HG02623 (cell line): ENCODE data around the gene PLXND1.
"Not testable (repeated sequence)": the region's sequence is repeated elsewhere in the genome, so short reads cannot be mapped to it uniquely, and the experiment has no call there.

Experiments used
- ATAC-seq: cut with Tn5 transposase; IDR thresholded peaks from one replicate; pipeline ENCODE4 v1.9.1; 2021; ENCODE audit warnings: moderate library complexity; ENCODE audit not compliant: unreplicated experiment

PLXND1 gene

DNA sequence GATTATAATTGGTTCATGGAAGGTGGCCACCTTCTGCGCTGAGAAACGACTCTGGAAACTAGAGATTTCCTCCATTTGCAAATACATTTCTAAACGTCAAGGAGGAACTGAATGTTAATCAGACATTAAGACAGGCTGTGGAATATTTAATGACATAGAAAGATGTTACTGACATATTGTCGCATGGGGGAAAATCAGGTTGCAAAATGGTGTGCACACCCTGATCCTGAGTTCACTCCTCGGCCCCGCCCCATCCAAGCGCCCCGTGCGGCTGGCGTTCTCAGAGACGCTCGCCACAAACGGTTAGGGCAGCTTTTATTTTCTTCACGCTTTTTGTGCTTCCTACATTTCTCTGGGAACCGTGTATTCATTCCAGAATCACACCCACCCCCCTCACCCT, 52.8 kb downstream of the PLXND1 start:
- no peak for ATAC-seq

DNA sequence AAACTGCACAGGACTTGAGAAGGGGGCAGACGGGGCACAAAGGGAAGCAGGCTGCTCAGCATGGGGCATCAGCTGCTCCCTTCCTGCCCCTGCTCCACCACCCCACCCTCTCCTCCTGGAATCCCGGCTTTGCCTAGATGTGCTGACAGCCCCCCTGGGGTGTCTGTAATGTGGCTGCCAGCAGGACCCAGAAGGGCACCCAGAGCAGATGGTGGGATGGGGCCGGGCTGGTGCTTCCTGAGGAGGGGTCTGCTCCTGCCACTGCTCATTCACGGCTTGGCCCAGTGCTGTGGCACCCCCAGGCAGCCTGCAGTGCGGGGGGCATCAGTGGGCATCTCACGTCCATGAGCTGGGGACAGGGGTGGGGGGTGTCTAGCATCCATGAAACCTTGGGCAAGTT, 53.3 kb downstream of the PLXND1 start:
- no peak for ATAC-seq

DNA sequence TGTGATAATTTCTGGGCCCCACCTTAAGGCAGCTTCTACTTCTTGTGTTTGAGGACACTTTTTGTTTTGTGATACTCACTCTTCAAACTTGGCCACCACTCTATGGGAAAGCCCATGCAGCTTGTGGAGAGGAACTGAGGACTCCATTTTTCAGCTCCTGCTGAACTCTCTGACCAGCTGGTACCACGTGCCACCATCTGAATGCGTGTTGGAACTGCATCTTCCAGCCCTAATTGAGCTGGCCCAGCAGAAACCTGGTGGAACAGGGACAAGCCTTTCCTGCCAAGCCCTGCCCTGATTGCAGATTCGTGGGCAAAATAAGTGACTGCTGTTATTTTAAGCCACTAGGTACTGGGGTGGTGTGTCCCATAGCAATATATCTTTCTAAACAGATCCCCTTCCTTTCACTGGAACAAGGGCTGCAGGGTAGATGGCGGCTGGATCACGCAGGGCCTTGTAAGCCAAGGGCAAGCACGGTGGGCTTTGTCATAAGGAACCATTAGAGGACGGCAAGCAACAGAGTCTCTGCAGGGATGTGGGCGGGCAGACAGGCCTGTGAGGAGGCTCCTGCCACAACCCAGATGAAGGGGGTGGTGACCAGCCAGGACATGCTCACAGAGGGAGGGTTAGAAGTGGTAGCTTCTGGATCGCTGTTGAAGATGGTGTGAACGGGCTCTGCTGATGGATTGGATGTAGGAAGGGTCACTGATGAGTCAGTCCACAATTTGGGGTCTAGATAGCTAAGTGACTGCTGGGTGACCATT, 54.0 kb downstream of the PLXND1 start:
- ATAC-seq, result no peak

DNA sequence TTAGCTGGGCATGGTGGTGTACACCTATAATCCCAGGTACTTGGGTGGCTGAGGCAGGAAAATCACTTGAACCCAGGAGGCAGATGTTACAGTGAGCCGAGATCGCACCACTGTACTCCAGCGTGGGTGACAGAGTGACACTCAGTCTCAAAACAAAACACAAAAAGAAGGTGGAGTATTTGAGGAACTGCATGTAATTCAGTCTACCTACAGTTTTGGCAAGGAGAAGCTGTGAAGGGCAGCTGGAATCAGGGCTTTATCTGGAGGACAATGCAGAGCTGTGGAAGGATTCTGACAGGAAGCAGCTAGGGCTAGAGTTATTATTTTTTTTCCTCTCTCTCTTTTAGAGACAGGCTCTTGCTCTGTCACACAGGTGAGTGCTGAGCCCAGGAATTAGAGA, 56.7 kb downstream of the PLXND1 start:
- no peak for ATAC-seq

DNA sequence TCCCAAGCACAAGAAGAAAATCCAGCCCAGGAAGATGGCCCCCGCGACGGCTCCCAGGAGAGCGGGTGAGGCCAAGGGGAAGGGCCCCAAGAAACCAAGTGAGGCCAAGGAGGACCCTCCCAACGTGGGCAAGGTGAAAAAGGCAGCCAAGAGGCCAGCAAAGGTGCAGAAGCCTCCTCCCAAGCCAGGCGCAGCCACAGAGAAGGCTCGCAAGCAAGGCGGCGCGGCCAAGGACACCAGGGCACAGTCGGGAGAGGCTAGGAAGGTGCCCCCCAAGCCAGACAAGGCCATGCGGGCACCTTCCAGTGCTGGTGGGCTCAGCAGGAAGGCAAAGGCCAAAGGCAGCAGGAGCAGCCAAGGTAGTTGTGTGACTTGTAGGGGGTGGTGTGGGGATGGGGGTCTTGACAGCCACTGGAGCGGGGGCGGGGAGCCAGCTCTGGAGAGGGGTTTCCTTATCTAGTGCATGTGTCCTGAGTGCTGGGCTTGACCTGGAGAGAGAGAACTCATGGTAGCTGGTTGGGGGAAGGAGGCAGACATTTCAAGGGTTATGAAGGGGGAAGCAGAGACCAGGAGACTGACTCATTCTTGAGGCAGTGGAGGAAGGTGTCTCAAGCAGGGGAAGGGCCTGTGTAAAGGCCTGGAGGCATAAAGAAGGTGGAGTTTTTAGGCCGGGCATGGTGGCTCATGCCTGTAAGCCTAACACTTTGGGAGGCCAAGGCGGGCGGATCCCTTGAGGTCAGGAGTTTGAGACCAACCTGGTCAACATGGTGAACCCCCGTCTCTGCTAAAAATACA, 57.3 kb downstream of the PLXND1 start:
- ATAC-seq, result no peak

DNA sequence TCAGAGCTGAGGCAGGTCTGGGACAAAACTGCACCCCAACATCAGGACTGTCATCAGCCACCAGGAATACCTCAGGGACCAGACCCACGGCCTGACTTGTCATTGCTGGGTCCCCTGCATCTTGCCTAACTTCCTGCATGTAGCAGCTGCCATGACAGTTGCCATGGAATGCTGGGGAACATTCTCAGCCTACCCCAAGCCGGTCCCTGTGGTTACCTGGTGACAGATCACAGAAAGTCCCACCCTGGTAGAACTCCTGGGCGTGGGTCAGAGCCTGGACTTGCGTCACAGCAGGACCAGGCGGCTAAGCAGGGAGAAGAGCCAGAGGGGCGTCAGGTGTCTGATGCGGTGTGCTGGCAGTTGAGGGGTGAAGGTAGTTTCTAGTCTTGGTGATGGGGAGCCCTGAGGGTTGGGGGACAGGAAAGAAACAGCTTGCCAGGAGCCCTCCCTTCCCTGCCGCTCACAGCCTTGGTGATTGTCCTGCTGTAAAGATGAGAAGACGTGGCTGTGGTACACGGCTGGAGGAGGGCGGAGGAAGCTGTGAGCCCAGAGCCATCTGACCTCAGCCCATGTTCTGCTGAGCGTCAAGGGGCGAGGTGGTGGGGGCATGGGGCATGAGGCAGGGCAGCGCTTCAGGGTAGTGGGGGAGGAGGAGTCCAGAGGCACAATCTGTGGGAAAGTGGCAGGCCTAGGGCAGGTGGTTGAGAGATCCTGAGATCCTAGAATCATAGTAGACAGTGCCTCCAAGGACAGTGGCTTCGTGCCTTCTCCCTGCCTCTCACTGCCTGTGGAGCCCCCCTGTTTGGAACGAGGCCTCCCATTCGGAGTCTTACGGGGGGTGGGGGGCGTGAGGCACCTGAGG, 58.1 kb downstream of the PLXND1 start:
- ATAC-seq, result no peak

DNA sequence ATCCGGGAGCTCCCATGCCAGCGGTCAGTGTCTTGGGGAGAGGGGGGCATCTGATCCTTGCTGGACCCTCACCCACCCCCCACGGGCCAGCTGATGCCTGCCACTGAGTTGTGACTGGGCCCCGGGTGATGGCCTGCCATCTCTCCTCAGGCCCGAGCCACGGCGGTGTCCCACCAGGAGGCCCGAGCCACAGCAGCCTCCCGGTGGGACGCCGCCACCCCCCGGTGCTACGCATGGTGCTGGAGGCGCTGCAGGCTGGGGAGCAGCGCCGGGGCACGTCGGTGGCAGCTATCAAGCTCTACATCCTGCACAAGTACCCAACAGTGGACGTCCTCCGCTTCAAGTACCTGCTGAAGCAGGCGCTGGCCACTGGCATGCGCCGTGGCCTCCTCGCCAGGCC, 59.2 kb downstream of the PLXND1 start:
- ATAC-seq, result no peak

DNA sequence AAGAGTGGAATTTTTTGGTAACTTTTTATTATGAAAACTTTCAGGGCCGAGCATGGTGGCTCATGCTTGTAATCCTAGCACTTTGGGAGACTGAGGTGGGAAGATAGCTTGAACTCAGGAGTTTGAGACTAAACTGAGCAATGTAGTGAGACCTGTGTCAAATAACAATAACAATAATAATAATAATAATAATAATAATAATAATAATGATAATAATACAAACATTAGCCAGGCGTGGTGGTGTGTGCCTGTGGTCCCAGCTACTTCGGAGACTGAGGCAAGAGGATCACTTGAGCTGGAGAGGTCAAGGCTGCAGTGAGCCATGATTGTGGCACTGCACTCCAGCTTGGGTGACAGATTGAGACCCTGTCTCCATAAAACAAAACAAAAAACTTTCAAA, 60.5 kb downstream of the PLXND1 start:
- not testable (repeated sequence) for ATAC-seq

DNA sequence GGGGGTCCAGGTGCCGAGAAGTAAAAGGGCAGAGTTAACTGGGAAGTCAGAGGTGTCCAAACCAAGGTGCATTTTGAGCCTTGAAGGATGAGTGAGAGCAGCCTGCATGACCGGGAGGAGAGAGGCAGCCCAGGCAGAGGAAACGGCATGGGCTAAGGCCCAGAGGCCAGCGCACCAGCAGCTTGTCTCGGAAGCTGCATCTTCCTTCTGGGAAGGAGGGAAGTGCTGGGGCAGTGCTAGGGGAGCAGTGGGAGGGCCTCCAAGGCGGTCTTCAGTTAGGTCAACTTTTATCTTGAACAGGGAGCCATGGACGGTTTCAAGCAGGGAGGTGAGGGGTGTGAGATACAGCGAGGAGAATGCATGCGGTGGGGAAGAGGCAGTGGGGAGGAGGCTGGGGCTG, 62.5 kb downstream of the PLXND1 start:
- ATAC-seq, result no peak

DNA sequence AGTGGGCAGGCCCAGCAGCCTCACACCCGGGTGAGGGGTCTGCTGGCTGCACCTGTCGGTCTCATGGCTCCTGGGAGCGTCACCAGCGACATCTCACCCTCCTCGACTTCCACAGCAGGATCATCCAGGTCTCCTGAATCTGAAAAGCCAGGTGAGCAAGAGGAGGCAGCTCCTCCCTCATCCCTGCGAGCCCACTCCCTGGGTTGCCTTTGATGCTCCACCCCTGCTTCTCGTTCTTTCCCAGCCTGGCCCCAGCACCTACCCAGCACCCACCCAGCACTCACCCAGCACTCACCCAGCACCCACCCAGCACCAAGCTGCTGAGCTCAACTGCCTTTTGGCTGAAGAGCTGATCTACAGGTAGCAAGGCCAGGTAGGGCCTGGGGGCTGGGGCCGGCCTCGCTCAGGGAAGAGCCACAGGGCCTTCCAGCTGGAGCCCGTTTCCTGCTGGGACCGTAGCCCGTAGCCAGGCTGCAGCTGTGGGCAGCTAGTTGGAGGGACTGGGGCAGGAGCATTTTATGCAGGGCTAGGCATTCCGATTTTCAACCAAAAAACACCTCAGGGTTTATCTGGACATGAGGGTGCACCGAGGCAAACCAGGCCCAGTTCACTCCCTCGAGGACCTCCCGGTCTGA, 63.2 kb downstream of the PLXND1 start, which contains the start of gene H1-8:
H1-8 (plus strand) TSS at position 20 of the 635 bp plus-strand sequence; CDS start at position 64, 44 bp downstream.
- ATAC-seq, result no peak

DNA sequence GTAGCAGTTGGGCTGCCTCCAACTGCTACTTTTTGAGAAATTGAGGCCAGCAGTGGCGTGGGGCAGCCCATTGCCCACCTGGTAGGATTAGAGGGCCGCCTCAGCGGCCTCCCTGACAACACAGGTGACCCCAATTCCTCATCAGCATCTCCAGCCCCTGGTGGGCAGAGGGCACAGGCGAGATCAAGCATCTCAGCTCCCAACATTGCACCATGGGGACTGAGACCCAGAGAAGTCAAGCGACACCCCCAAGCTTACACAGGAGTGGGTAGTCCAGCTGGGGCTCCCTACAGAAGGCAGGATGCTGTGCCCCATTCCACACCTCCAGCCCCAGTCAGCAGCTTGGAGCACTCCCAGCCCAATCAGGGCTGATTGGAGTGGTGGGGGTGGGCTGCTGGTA, 63.7 kb downstream of the PLXND1 start:
- ATAC-seq, result no peak

DNA sequence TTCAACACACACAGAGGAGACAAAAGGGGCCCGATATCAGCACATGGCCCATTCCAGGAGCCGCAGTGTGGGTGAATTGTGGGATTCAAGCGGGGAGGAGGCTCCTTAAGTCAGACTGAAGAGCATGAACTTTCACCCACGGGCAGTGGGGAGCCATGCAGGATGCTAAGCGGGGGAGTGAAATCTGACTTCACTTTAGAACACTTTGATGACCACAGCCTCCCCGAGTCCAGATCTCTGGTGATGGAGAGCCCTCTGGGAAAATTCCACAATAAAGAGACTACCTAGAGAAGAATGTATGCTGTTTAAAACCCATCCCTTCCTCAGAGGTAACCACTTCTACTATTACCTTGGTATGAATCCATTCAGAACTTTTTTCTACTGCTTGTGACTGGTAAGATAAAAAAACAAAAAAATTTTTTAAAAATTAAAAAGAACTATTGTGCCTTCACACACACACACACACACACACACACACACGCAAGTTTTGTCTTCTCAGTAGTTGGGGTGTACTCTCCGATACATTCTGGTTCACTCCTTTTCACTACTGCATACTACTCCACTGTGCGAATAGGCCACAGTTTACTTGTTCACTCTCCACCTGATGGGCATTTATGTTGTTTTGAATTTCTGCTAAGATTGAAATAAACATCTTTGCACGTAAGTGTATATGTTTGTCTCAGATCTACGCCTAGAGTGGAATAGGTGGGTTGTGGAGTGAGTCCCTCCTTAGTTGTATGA, 65.5 kb downstream of the PLXND1 start:
- ATAC-seq, result no peak

DNA sequence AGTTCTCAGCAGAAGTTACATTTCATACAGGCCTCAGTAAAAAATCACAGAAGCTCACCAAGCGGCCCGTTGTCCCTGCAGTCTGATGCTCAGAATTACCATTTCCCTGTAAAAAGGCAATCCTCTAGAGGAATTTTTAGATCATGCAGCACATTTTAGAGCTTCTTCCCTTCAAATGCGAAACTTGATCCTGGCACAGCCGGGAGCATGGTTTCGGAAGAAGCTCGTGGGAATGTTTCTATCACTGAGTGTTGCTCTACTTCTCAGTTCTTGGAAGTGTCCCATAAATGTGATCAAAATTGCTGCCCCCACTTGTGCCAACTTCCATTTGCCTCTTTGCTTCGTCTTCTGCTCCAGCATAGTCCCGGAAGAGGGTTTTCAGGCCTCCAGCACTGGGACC, 67.3 kb downstream of the PLXND1 start:
- no peak for ATAC-seq

DNA sequence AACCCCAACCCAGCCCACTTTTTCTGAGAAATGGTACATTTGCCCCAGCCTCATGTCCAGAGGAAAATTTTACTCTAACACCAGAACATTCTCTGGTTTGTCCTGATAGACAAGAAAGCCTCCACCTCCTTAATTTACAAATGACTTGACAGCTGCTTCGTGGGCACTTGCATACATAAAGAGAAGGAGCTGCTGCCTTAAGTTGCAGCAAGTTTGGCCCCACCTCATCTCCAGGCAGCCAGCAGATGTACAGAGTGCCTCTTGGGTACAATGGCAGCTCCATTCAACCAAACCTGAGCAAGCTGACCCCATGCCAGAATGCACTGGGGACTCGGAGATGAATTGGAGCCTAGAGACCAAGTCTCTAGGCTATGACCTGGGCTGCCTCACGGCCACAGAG, 69.7 kb downstream of the PLXND1 start:
- no peak for ATAC-seq

DNA sequence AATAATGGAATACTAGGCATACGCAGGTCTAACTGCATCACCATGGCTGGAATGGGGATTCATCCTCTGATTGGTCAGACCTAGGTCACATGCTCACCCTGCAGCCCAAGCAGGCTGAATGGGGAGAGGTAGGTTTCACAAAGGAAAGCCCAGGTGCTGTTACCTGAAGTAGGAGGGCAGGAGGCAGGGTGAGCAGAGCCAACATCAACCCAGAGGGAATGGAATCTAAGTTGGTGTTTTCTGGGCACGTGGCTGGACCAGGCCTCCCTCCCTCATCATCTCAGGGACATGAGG, 70.2 kb downstream of the PLXND1 start:
- ATAC-seq, result no peak

DNA sequence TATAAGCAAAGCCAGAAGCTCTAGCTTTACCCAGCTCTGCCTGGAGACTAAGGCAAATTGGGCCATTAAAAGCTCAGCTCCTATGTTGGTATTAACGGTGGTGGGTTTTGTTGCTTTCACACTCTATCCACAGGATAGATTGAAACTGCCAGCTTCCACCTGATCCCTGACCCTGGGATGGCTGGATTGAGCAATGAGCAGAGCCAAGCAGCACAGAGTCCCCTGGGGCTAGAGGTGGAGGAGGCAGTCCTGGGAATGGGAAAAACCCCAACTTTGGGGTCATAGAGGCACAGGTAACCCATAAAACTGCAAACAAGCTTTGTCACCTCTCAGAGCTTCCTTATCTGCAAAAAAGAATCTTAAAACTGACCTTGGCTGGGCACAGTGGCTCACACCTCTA, 71.4 kb downstream of the PLXND1 start:
- ATAC-seq, result no peak

DNA sequence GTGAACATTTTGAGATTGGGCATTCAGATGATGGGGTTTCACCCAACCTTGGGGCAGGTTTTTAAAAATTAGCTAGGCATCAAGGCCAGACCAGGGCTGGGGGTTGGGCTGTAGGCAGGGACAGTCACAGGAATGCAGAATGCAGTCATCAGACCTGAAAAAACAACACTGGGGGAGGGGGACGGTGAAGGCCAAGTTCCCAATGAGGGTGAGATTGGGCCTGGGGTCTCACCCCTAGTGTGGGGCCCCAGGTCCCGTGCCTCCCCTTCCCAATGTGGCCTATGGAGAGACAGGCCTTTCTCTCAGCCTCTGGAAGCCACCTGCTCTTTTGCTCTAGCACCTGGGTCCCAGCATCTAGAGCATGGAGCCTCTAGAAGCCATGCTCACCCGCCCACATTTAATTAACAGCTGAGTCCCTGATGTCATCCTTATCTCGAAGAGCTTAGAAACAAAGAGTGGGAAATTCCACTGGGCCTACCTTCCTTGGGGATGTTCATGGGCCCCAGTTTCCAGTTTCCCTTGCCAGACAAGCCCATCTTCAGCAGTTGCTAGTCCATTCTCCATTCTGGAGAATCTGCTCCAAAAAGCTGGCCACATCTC, 71.9 kb downstream of the PLXND1 start:
- ATAC-seq, result no peak

DNA sequence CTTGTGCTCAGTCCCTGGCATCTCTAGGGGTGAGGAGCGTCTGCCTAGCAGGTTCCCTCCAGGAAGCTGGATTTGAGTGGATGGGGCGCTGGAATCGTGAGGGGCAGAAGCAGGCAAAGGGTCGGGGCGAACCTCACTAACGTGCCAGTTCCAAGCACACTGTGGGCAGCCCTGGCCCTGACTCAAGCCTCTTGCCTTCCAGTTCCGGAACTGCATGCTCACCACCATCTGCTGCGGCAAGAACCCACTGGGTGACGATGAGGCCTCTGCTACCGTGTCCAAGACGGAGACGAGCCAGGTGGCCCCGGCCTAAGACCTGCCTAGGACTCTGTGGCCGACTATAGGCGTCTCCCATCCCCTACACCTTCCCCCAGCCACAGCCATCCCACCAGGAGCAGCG, 73.1 kb downstream of the PLXND1 start:
- no peak for ATAC-seq

DNA sequence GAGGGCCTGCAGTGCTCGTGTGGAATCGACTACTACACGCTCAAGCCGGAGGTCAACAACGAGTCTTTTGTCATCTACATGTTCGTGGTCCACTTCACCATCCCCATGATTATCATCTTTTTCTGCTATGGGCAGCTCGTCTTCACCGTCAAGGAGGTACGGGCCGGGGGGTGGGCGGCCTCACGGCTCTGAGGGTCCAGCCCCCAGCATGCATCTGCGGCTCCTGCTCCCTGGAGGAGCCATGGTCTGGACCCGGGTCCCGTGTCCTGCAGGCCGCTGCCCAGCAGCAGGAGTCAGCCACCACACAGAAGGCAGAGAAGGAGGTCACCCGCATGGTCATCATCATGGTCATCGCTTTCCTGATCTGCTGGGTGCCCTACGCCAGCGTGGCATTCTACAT, 74.2 kb downstream of the PLXND1 start:
- no peak for ATAC-seq

DNA sequence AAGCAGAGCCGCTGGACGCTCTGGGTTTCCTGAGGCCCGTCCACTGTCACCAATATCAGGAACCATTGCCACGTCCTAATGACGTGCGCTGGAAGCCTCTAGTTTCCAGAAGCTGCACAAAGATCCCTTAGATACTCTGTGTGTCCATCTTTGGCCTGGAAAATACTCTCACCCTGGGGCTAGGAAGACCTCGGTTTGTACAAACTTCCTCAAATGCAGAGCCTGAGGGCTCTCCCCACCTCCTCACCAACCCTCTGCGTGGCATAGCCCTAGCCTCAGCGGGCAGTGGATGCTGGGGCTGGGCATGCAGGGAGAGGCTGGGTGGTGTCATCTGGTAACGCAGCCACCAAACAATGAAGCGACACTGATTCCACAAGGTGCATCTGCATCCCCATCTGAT, 74.8 kb downstream of the PLXND1 start:
- ATAC-seq, result no peak
